Astrocyte (in vitro differentiated cells and primary cell): ENCODE measurements around the gene COX8A. TPM values are rescaled to one million over a fixed set of nuclear protein-coding genes. Genes with fewer than 3 reads are reported as not detected.

Source experiments
- DNase-seq: peaks from one replicate; pipeline ENCODE4 v3.0.0-alpha.2; 2010; ENCODE audit warnings: low read depth
- FAIRE-seq: peaks from 2 replicates; lab custom pipeline; 2011; peaks lifted over from hg19 to GRCh38; lab: Jason Lieb, UNC
- H2AFZ ChIP-seq: 2 replicates; pipeline ENCODE4 v1.6.0; 2012; ENCODE audit warnings: low read depth, low read length, inconsistent platforms
- H3K27ac ChIP-seq: 2 replicates; pipeline ENCODE4 v1.5.1; 2011; ENCODE audit warnings: low read depth, low read length, inconsistent platforms
- H3K27me3 ChIP-seq: 2 replicates; pipeline ENCODE4 v1.6.0; 2011; ENCODE audit warnings: low read length, inconsistent platforms; ENCODE audit not compliant: insufficient read depth
- H3K36me3 ChIP-seq: 2 replicates; pipeline ENCODE4 v1.5.1; 2011; ENCODE audit warnings: low read length, inconsistent platforms; ENCODE audit not compliant: insufficient read depth
- H3K4me1 ChIP-seq: 2 replicates; pipeline ENCODE4 v1.5.1; 2011; ENCODE audit warnings: low read length, inconsistent platforms; ENCODE audit not compliant: insufficient read depth
- H3K4me2 ChIP-seq: 2 replicates; pipeline ENCODE4 v1.6.0; 2012; ENCODE audit warnings: low read length, inconsistent platforms
- H3K4me3 ChIP-seq: 2 replicates; pipeline ENCODE4 v1.5.1; 2011; ENCODE audit warnings: low read depth, mild to moderate bottlenecking, low read length, inconsistent platforms; ENCODE audit not compliant: insufficient read depth
- H3K79me2 ChIP-seq: 2 replicates; pipeline ENCODE4 v1.6.0; 2012; ENCODE audit warnings: mild to moderate bottlenecking, low read length, inconsistent platforms; ENCODE audit not compliant: insufficient read depth
- H3K9ac ChIP-seq: 2 replicates; pipeline ENCODE4 v1.6.0; 2012; ENCODE audit warnings: mild to moderate bottlenecking, low read length, inconsistent platforms
- H3K9me3 ChIP-seq: 2 replicates; pipeline ENCODE4 v1.5.1; 2012; ENCODE audit warnings: low read depth, mild to moderate bottlenecking, low read length, inconsistent platforms; ENCODE audit not compliant: insufficient read depth
- H4K20me1 ChIP-seq: 2 replicates; pipeline ENCODE4 v1.6.0; 2012; ENCODE audit warnings: low read length, inconsistent platforms; ENCODE audit not compliant: insufficient read depth
- H3K27ac Mint-ChIP-seq: one replicate; pipeline ENCODE4 v1.8.0; 2021; ENCODE audit warnings: mild to moderate bottlenecking, mixed read lengths; ENCODE audit not compliant: unreplicated experiment
- H3K27me3 Mint-ChIP-seq: one replicate; pipeline ENCODE4 v1.8.0; 2021; ENCODE audit warnings: low read depth, mixed read lengths; ENCODE audit not compliant: unreplicated experiment
- H3K36me3 Mint-ChIP-seq: one replicate; pipeline ENCODE4 v1.8.0; 2021; ENCODE audit warnings: low read depth, mixed read lengths; ENCODE audit not compliant: unreplicated experiment
- H3K4me1 Mint-ChIP-seq: one replicate; pipeline ENCODE4 v1.8.0; 2021; ENCODE audit warnings: low read depth, mixed read lengths; ENCODE audit not compliant: unreplicated experiment
- H3K4me3 Mint-ChIP-seq: one replicate; pipeline ENCODE4 v1.8.0; 2021; ENCODE audit warnings: mild to moderate bottlenecking, moderate library complexity, mixed read lengths; ENCODE audit not compliant: unreplicated experiment
- H3K9me3 Mint-ChIP-seq: one replicate; pipeline ENCODE4 v1.8.0; 2021; ENCODE audit warnings: mild to moderate bottlenecking, mixed read lengths; ENCODE audit not compliant: unreplicated experiment
- EZH2 ChIP-seq: IDR thresholded peaks from 2 replicates; pipeline ENCODE4 v1.6.1; 2012; ENCODE audit warnings: mild to moderate bottlenecking, low read length, inconsistent platforms; ENCODE audit not compliant: insufficient read depth
- total RNA-seq: library from RNA; stranded (reverse); gene quantifications from 2 replicates; pipeline ENCODE4 v1.2.1, GENCODE V29; 2021
- TF ChIP-seq, protein P1 (sequence below): IDR thresholded peaks from 2 replicates; pipeline ENCODE4 v1.5.1; 2011; ENCODE audit warnings: low read depth, mild to moderate bottlenecking, inconsistent platforms, low read length, moderate library complexity; ENCODE audit not compliant: insufficient read depth

Gene COX8A
- total RNA-seq, 1 donor from 2014 or later: 274 TPM

GRCh38 chr11:63951779-63952536, 22.5 kb upstream of the COX8A start:
- H3K9ac ChIP-seq: no peak overlapping the region
- H3K27me3 Mint-ChIP-seq: no peaks in the 10 kb centered on the region
- H3K36me3 Mint-ChIP-seq: peaks cover 34% of the 10 kb centered on the region
- H3K4me2 ChIP-seq: no peak overlapping the region
- no peaks in the 10 kb centered on the region for H4K20me1 ChIP-seq
- H3K79me2 ChIP-seq: no peaks in the 10 kb centered on the region
- FAIRE-seq (no peak), DNase-seq (no peak)
- TF ChIP-seq, protein P1, sequence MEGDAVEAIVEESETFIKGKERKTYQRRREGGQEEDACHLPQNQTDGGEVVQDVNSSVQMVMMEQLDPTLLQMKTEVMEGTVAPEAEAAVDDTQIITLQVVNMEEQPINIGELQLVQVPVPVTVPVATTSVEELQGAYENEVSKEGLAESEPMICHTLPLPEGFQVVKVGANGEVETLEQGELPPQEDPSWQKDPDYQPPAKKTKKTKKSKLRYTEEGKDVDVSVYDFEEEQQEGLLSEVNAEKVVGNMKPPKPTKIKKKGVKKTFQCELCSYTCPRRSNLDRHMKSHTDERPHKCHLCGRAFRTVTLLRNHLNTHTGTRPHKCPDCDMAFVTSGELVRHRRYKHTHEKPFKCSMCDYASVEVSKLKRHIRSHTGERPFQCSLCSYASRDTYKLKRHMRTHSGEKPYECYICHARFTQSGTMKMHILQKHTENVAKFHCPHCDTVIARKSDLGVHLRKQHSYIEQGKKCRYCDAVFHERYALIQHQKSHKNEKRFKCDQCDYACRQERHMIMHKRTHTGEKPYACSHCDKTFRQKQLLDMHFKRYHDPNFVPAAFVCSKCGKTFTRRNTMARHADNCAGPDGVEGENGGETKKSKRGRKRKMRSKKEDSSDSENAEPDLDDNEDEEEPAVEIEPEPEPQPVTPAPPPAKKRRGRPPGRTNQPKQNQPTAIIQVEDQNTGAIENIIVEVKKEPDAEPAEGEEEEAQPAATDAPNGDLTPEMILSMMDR: no peak
- TF ChIP-seq EZH2: no peak
- no peak overlapping the region for H3K27ac Mint-ChIP-seq
- H3K4me1 ChIP-seq: no peaks in the 10 kb centered on the region
- H3K9me3 Mint-ChIP-seq: no peaks in the 10 kb centered on the region
- H3K4me1 Mint-ChIP-seq: no peaks in the 10 kb centered on the region
- H3K4me3 ChIP-seq: no peak overlapping the region
- H3K36me3 ChIP-seq: peaks cover 5% of the 10 kb centered on the region
- no peaks in the 10 kb centered on the region for H3K9me3 ChIP-seq
- no peak overlapping the region for H3K27ac ChIP-seq
- H3K27me3 ChIP-seq: no peaks in the 10 kb centered on the region
- no peak overlapping the region for H3K4me3 Mint-ChIP-seq
- H2AFZ ChIP-seq: no peak overlapping the region

DNA sequence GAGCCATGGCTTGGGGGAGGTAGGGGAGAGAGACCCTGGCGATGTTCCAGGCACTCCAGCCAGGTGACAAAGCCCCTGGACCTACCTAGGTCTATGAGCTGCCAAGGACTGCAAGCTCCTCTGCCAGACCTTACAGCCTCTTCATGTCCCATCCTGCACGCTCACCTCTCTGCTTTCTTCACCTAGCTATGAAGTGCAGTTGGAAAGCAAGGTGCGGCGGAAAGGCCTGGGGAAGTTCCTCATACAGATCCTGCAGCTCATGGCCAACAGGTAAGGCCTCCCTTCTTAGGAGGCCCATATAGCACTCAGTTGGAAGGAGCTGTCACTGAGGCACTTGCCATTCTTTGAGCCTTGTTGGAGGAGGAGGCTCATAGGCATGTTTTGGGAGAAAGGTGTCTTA, 21.9 kb upstream of the COX8A start:
- FAIRE-seq (no peak), DNase-seq (no peak)
- no peak overlapping the region for H3K9ac ChIP-seq
- H3K36me3 ChIP-seq: peaks cover 5% of the 10 kb centered on the region
- H3K27me3 Mint-ChIP-seq: no peaks in the 10 kb centered on the region
- H2AFZ ChIP-seq: no peak overlapping the region
- H3K4me2 ChIP-seq: no peak overlapping the region
- H3K27ac Mint-ChIP-seq: no peak overlapping the region
- no peaks in the 10 kb centered on the region for H3K4me1 Mint-ChIP-seq
- no peak overlapping the region for H3K27ac ChIP-seq
- H3K4me1 ChIP-seq: no peaks in the 10 kb centered on the region
- no peaks in the 10 kb centered on the region for H3K9me3 ChIP-seq
- H3K27me3 ChIP-seq: no peaks in the 10 kb centered on the region
- TF ChIP-seq, protein P1: no peak
- no peak for TF ChIP-seq EZH2
- no peak overlapping the region for H3K4me3 ChIP-seq
- peaks cover 34% of the 10 kb centered on the region for H3K36me3 Mint-ChIP-seq
- H4K20me1 ChIP-seq: no peaks in the 10 kb centered on the region
- H3K9me3 Mint-ChIP-seq: no peaks in the 10 kb centered on the region
- H3K79me2 ChIP-seq: no peaks in the 10 kb centered on the region
- H3K4me3 Mint-ChIP-seq: no peak overlapping the region

DNA sequence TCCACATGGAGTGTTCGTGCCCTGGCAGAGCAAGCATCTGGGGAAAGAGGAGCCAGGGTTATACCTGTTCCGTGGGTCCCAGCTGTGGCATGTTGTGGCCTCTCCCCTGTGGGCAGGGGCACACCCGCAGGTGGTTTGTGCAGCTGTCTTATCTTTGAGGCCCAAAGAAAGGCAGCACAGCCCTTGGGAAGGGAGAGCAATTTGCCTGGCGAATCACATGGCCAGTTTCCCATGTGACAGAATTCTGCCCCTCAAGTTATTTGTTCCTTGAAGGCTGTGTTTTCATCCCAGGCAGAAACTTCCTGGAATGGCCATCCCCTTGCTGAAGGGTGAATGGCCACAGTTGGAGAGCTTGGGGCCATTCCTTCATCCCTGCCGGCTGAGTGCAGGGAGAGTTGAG, 16.4 kb upstream of the COX8A start:
- no peaks in the 10 kb centered on the region for H3K4me1 ChIP-seq
- no peak for DNase-seq
- Mint-ChIP-seq H3K27ac (no peak overlapping the region), H3K4me1 (peaks cover 3% of the 10 kb centered on the region), H3K9me3 (no peaks in the 10 kb centered on the region), H3K27me3 (no peaks in the 10 kb centered on the region), H3K4me3 (no peak overlapping the region), H3K36me3 (peaks cover 24% of the 10 kb centered on the region)
- peaks cover 5% of the 10 kb centered on the region for H3K36me3 ChIP-seq
- TF ChIP-seq, protein P1: no peak
- no peak for TF ChIP-seq EZH2
- no peak for FAIRE-seq
- no peak overlapping the region for H3K9ac ChIP-seq
- H3K79me2 ChIP-seq: no peaks in the 10 kb centered on the region
- no peaks in the 10 kb centered on the region for H3K27me3 ChIP-seq
- H2AFZ ChIP-seq: no peak overlapping the region
- H3K4me2 ChIP-seq: no peak overlapping the region
- no peaks in the 10 kb centered on the region for H4K20me1 ChIP-seq
- no peaks in the 10 kb centered on the region for H3K9me3 ChIP-seq
- no peak overlapping the region for H3K27ac ChIP-seq
- H3K4me3 ChIP-seq: no peak overlapping the region
